ENCODE results near the gene SCUBE1.
A peak's percentile ranks its signal among the peaks of the same experiment; 100 is the strongest.

The SCUBE1 gene

GRCh38 chr22:43169310-43170130 is 173.7 kb downstream of the SCUBE1 start:
- DNase-seq: no peak

- DNase-seq: no peak
These were observed 174.5 kb downstream of the SCUBE1 start for GRCh38 chr22:43168471-43169309.

- no peak for DNase-seq
These were observed 176.1 kb downstream of the SCUBE1 start for GRCh38 chr22:43167001-43167589.

GRCh38 chr22:43166132-43166930 is 176.8 kb downstream of the SCUBE1 start:
- DNase-seq: no peak

GRCh38 chr22:43164636-43165035 is 178.5 kb downstream of the SCUBE1 start:
- DNase-seq: no peak

- no peak for DNase-seq
These were observed 179.9 kb downstream of the SCUBE1 start for GRCh38 chr22:43163241-43163795.

- DNase-seq: no peak
These were observed 180.6 kb downstream of the SCUBE1 start for GRCh38 chr22:43162412-43163150.

- DNase-seq: no peak
These were observed 182.6 kb downstream of the SCUBE1 start for GRCh38 chr22:43160497-43161126.

- DNase-seq: no peak
These were observed 183.5 kb downstream of the SCUBE1 start for GRCh38 chr22:43159484-43160178.

GRCh38 chr22:43158778-43159483 is 184.2 kb downstream of the SCUBE1 start:
- no peak for DNase-seq

GRCh38 chr22:43157874-43158546 is 185.2 kb downstream of the SCUBE1 start:
- no peak for DNase-seq

- DNase-seq: no peak
These were observed 186.8 kb downstream of the SCUBE1 start for GRCh38 chr22:43156413-43156812.

- no peak for DNase-seq
These were observed 187.4 kb downstream of the SCUBE1 start for GRCh38 chr22:43155789-43156188.

- no peak for DNase-seq
These were observed 188.2 kb downstream of the SCUBE1 start for GRCh38 chr22:43154887-43155536.

GRCh38 chr22:43153899-43154298 is 189.3 kb downstream of the SCUBE1 start:
- no peak for DNase-seq

- DNase-seq: peak; percentile 55
These were observed 190.7 kb downstream of the SCUBE1 start for GRCh38 chr22:43152357-43153071.

GRCh38 chr22:43152003-43152356 is 191.2 kb downstream of the SCUBE1 start:
- DNase-seq: no peak

Measured in activated effector memory CD4-positive, alpha-beta T cell treated with Interleukin-2 at 50 U/mL for 16 hours (primary cell).